Endothelial cell of umbilical vein (primary cell): ENCODE results near the gene SCAI. TPM values are rescaled to one million over a fixed set of nuclear protein-coding genes. Genes with fewer than 3 reads are reported as not detected.

Source experiments
- BruUV-seq: library from RNA; stranded (reverse); fragments of 400-500 nt; replicated peaks from 2 replicates; lab custom pipeline; 2021; lab: Mats Ljungman, UMichigan
- CTCF ChIA-PET: fragments of 300-600, 350-600 bp; sonication (Branson Sonifier 250); formaldehyde crosslinking; loops from one replicate; lab custom pipeline; 2021; ENCODE audit warnings: antibody characterized with exemption, inconsistent platforms; lab: Charles Lee
- POLR2A ChIA-PET: fragments of 300-600, 350-600 bp; sonication (Branson Sonifier 250); formaldehyde crosslinking; loops from one replicate; lab custom pipeline; 2021; ENCODE audit warnings: antibody characterized with exemption, inconsistent platforms; lab: Charles Lee
- DNase-seq: peaks from one replicate; pipeline ENCODE4 v3.0.0-alpha.2; 2011; ENCODE audit warnings: low read depth, low spot score
- FAIRE-seq: peaks from 2 replicates; lab custom pipeline; 2011; peaks lifted over from hg19 to GRCh38; lab: Jason Lieb, UNC
- H2AFZ ChIP-seq: 2 replicates; pipeline ENCODE4 v1.6.0; 2012; ENCODE audit warnings: low read depth, low read length, control low read depth, inconsistent platforms
- H3K27ac ChIP-seq: 2 replicates; pipeline ENCODE4 v1.5.1; 2011; ENCODE audit warnings: low read depth, mild to moderate bottlenecking, control low read depth, low read length, moderate library complexity; ENCODE audit not compliant: insufficient read depth
- H3K27me3 ChIP-seq, 2 experiments: 2 replicates each; pipeline versions ENCODE4 v1.6.0 to v1.6.1; 2011; ENCODE audit warnings: low read length in 2 of 2, mixed read lengths in 1 of 2; ENCODE audit not compliant: control insufficient read depth in 2 of 2, insufficient read depth in 2 of 2
- H3K36me3 ChIP-seq, 2 experiments: 2 replicates in 1 of 2; 3 replicates in 1 of 2; pipeline ENCODE4 v1.5.1; 2011; ENCODE audit warnings: low read length in 2 of 2, mild to moderate bottlenecking in 1 of 2, moderate library complexity in 1 of 2; ENCODE audit not compliant: control insufficient read depth in 2 of 2, insufficient read depth in 2 of 2; ENCODE audit errors: extremely low read depth in 1 of 2
- H3K4me1 ChIP-seq: 3 replicates; pipeline ENCODE4 v1.5.1; 2011; ENCODE audit warnings: mild to moderate bottlenecking, low read length; ENCODE audit not compliant: control insufficient read depth, insufficient read depth; ENCODE audit errors: extremely low read depth
- H3K4me2 ChIP-seq: 2 replicates; pipeline ENCODE4 v1.6.1; 2011; ENCODE audit warnings: low read length, control low read depth, mixed read lengths; ENCODE audit not compliant: insufficient read depth
- H3K4me3 ChIP-seq, 3 experiments: fragments of 200-600 bp in 1 of 3; sonication (generic), shearing (Covaris generic) in 1 of 3; replicated peaks in 1 of 3; 2 replicates each; pipeline ENCODE4 v1.5.1; 2011 to 2016; ENCODE audit warnings: control low read depth in 3 of 3, low read length in 3 of 3, mild to moderate bottlenecking in 2 of 3, inconsistent platforms in 1 of 3, low read depth in 1 of 3, moderate library complexity in 1 of 3; ENCODE audit not compliant: insufficient read depth in 1 of 3
- H3K79me2 ChIP-seq: 2 replicates; pipeline ENCODE4 v1.6.0; 2012; ENCODE audit warnings: low read length, inconsistent platforms; ENCODE audit not compliant: control insufficient read depth, insufficient read depth
- H3K9ac ChIP-seq: replicated peaks from 2 replicates; pipeline ENCODE3; 2011; ENCODE audit warnings: low read length, control low read depth; ENCODE audit not compliant: insufficient read depth; ENCODE audit errors: extremely low read depth
- H3K9me1 ChIP-seq: replicated peaks from 3 replicates; pipeline ENCODE4 v1.6.0; 2011; ENCODE audit warnings: mild to moderate bottlenecking, low read length; ENCODE audit not compliant: control insufficient read depth, insufficient read depth; ENCODE audit errors: extremely low read depth
- H3K9me3 ChIP-seq: replicated peaks from 2 replicates; pipeline ENCODE4 v1.5.1; 2012; ENCODE audit warnings: low read length, inconsistent platforms; ENCODE audit not compliant: control insufficient read depth, insufficient read depth
- H4K20me1 ChIP-seq: replicated peaks from 2 replicates; pipeline ENCODE3; 2011; ENCODE audit warnings: mild to moderate bottlenecking, low read length; ENCODE audit not compliant: control insufficient read depth, insufficient read depth; ENCODE audit errors: extremely low read depth
- CTCF ChIP-seq, 2 donors: IDR thresholded peaks; 1 replicate in 1 of 2; 2 replicates in 1 of 2; pipeline ENCODE4 v1.5.1; 2011; ENCODE audit warnings: low read length in 2 of 2, mild to moderate bottlenecking in 2 of 2, moderate library complexity in 2 of 2, control low read depth in 1 of 2, inconsistent platforms in 1 of 2, low read depth in 1 of 2; ENCODE audit not compliant: insufficient read depth in 1 of 2; ENCODE audit errors: extremely low read depth in 1 of 2
- EZH2 ChIP-seq: IDR thresholded peaks from 2 replicates; pipeline ENCODE4 v1.6.1; 2012; ENCODE audit warnings: borderline replicate concordance, low read depth, mild to moderate bottlenecking, moderate library complexity, low read length, inconsistent platforms; ENCODE audit not compliant: severe bottlenecking
- FOS ChIP-seq: IDR thresholded peaks from 2 replicates; pipeline ENCODE4 v1.6.1; 2011; ENCODE audit warnings: mild to moderate bottlenecking, low read length, moderate library complexity, borderline replicate concordance; ENCODE audit not compliant: insufficient read depth
- GATA2 ChIP-seq: IDR thresholded peaks from 2 replicates; pipeline ENCODE4 v1.7.0; 2011; ENCODE audit warnings: low read depth, mild to moderate bottlenecking, moderate library complexity, mixed read lengths, low read length; ENCODE audit not compliant: insufficient read length, insufficient read depth
- JUN ChIP-seq: IDR thresholded peaks from 2 replicates; pipeline ENCODE4 v1.6.1; 2011; ENCODE audit warnings: borderline replicate concordance, low read depth; ENCODE audit not compliant: insufficient read length, insufficient read depth
- MAX ChIP-seq: IDR thresholded peaks from 2 replicates; pipeline ENCODE4 v1.6.1; 2011; ENCODE audit not compliant: insufficient read depth, insufficient read length
- MYC ChIP-seq: IDR thresholded peaks from one replicate; pipeline ENCODE4 v1.6.1; 2011; ENCODE audit warnings: mild to moderate bottlenecking, low read depth, low read length
- POLR2A ChIP-seq: IDR thresholded peaks from 2 replicates; pipeline ENCODE4 v1.6.1; 2012; ENCODE audit warnings: low read depth, mild to moderate bottlenecking, control low read depth, low read length
- POLR2AphosphoS5 ChIP-seq: IDR thresholded peaks from 2 replicates; pipeline ENCODE4 v1.6.1; 2012; ENCODE audit warnings: low read depth, mild to moderate bottlenecking, control low read depth, low read length, moderate library complexity; ENCODE audit not compliant: insufficient read depth
- dilution Hi-C: fragments of 300-500 bp; cut with MboI; formaldehyde crosslinking; loops from one replicate; pipeline ENCODE4 v1.15.0; 2019; ENCODE audit warnings: low sequenced_read_pairs; ENCODE audit not compliant: extremely low pct_ligation_motif_present
- intact Hi-C: fragments of 100-400 bp; cut with micrococcal nuclease; formaldehyde crosslinking; loops from one replicate; pipeline ENCODE4 v1.10.0; 2022
- polyA plus RNA-seq, 4 experiments: library from polyadenylated mRNA; depleted of rRNA in 3 of 4; stranded (reverse) in 3 of 4; unstranded in 1 of 4; fragments of >200 nt; gene quantifications; 2 replicates each; pipeline versions ENCODE4 v1.2.1 to v1.2.3, GENCODE V29; 2011 to 2012; ENCODE audit warnings: missing spikeins in 1 of 4
- total RNA-seq: library from RNA; stranded (reverse); gene quantifications from 2 replicates; pipeline ENCODE4 v1.2.3, GENCODE V29; 2021

The SCAI gene
- total and polyA plus RNA-seq, 2 donors (not counting 3 experiments of a cell fraction or from before 2014, with no cell fraction given): 2.0 to 9.3 TPM

GRCh38 chr9:125066839-125067619 is 76.3 kb downstream of the SCAI start:
- Histone ChIP-seq H3K9me3 (no peaks in the 10 kb centered on the region), H3K9me1 (no peaks in the 10 kb centered on the region), H3K4me2 (no peak overlapping the region), H3K4me1 (peaks cover 2% of the 10 kb centered on the region), H3K27ac (no peak overlapping the region), H3K79me2 (no peaks in the 10 kb centered on the region), H2AFZ (peak overlapping the region; percentile 73), H3K9ac (no peak overlapping the region), H4K20me1 (no peaks in the 10 kb centered on the region), H3K4me3 (no peak overlapping the region), H3K36me3 (no peaks in the 10 kb centered on the region), H3K27me3 (no peaks in the 10 kb centered on the region)
- ChIA-PET CTCF (interaction anchor here (0.8 kb wide), 1 partner anchor 64 kb away, joined by 3 read pairs; no protein-coding TSS in a partner anchor), POLR2A (no interaction called here)
- BruUV-seq: no TSS peak
- intact Hi-C loops (no loop called here), dilution Hi-C loops (no loop called here)
- FAIRE-seq (no peak), DNase-seq (peak; percentile 22)
- TF ChIP-seq POLR2AphosphoS5 (no peak), EZH2 (no peak), MYC (no peak), FOS (no peak), MAX (no peak), CTCF (IDR thresholded peaks at IDR 0.05; ENCODE audit: extremely low read depth in 1 of 2, insufficient read depth in 1 of 2, low read depth in 1 of 2, low read length in 2 of 2) (no peak), GATA2 (no peak), POLR2A (no peak), JUN (no peak)
